Measurements from ENCODE around the gene IGF2. TPM values are rescaled to one million over a fixed set of nuclear protein-coding genes. Genes with fewer than 3 reads are reported as not detected.

Gene IGF2
- total RNA-seq, 1 donor from 2014 or later: 188 TPM

- DNase-seq (ENCODE audit: low read depth) (no peak), FAIRE-seq (no peak)
- H3K9me3 ChIP-seq (ENCODE audit: insufficient read depth, low read depth, low read length): peaks cover 19% of the 10 kb centered on the region
- peaks cover 5% of the 10 kb centered on the region for H3K4me1 ChIP-seq (ENCODE audit: insufficient read depth, low read length)
- Mint-ChIP-seq H3K36me3 (ENCODE audit: low read depth, unreplicated experiment) (peaks cover 4% of the 10 kb centered on the region), H3K4me3 (ENCODE audit: unreplicated experiment) (no peak overlapping the region), H3K27ac (ENCODE audit: unreplicated experiment) (no peak overlapping the region), H3K9me3 (ENCODE audit: unreplicated experiment) (peaks cover 15% of the 10 kb centered on the region), H3K4me1 (ENCODE audit: low read depth, unreplicated experiment) (peaks cover 2% of the 10 kb centered on the region), H3K27me3 (ENCODE audit: low read depth, unreplicated experiment) (peaks cover 26% of the 10 kb centered on the region)
- no peak overlapping the region for H3K4me2 ChIP-seq (ENCODE audit: low read length)
- no peak for TF ChIP-seq CTCF (IDR thresholded peaks at IDR 0.05; ENCODE audit: insufficient read depth, low read depth, low read length)
- TF ChIP-seq EZH2 (IDR thresholded peaks at IDR 0.05; ENCODE audit: insufficient read depth, low read length): no peak
- H3K79me2 ChIP-seq (ENCODE audit: insufficient read depth, low read length): no peaks in the 10 kb centered on the region
- H2AFZ ChIP-seq (ENCODE audit: low read depth, low read length): no peak overlapping the region
- no peaks in the 10 kb centered on the region for H4K20me1 ChIP-seq (ENCODE audit: insufficient read depth, low read length)
- H3K4me3 ChIP-seq (ENCODE audit: insufficient read depth, low read depth, low read length): no peak overlapping the region
- H3K27me3 ChIP-seq (ENCODE audit: insufficient read depth, low read length): no peaks in the 10 kb centered on the region
- H3K9ac ChIP-seq (ENCODE audit: low read length): no peak overlapping the region
- H3K27ac ChIP-seq (ENCODE audit: low read depth, low read length): no peak overlapping the region
- no peaks in the 10 kb centered on the region for H3K36me3 ChIP-seq (ENCODE audit: insufficient read depth, low read length)
Observed at GRCh38 chr11:2088746-2089535, 50.2 kb downstream of the IGF2 start.

- Histone ChIP-seq H2AFZ (ENCODE audit: low read depth, low read length) (no peak overlapping the region), H3K79me2 (ENCODE audit: insufficient read depth, low read length) (no peaks in the 10 kb centered on the region), H3K4me1 (ENCODE audit: insufficient read depth, low read length) (peaks cover 3% of the 10 kb centered on the region), H4K20me1 (ENCODE audit: insufficient read depth, low read length) (no peaks in the 10 kb centered on the region), H3K4me3 (ENCODE audit: insufficient read depth, low read depth, low read length) (no peak overlapping the region), H3K4me2 (ENCODE audit: low read length) (no peak overlapping the region), H3K9me3 (ENCODE audit: insufficient read depth, low read depth, low read length) (peaks cover 19% of the 10 kb centered on the region), H3K36me3 (ENCODE audit: insufficient read depth, low read length) (no peaks in the 10 kb centered on the region), H3K27me3 (ENCODE audit: insufficient read depth, low read length) (no peaks in the 10 kb centered on the region), H3K9ac (ENCODE audit: low read length) (no peak overlapping the region), H3K27ac (ENCODE audit: low read depth, low read length) (no peak overlapping the region)
- no peak overlapping the region for H3K4me3 Mint-ChIP-seq (ENCODE audit: unreplicated experiment)
- peaks cover 2% of the 10 kb centered on the region for H3K36me3 Mint-ChIP-seq (ENCODE audit: low read depth, unreplicated experiment)
- FAIRE-seq (no peak), DNase-seq (ENCODE audit: low read depth) (no peak)
- peaks cover 2% of the 10 kb centered on the region for H3K4me1 Mint-ChIP-seq (ENCODE audit: low read depth, unreplicated experiment)
- TF ChIP-seq CTCF (IDR thresholded peaks at IDR 0.05; ENCODE audit: insufficient read depth, low read depth, low read length) (no peak), EZH2 (IDR thresholded peaks at IDR 0.05; ENCODE audit: insufficient read depth, low read length) (no peak)
- no peak overlapping the region for H3K27ac Mint-ChIP-seq (ENCODE audit: unreplicated experiment)
- peaks cover 15% of the 10 kb centered on the region for H3K9me3 Mint-ChIP-seq (ENCODE audit: unreplicated experiment)
- peaks cover 25% of the 10 kb centered on the region for H3K27me3 Mint-ChIP-seq (ENCODE audit: low read depth, unreplicated experiment)
Observed at GRCh38 chr11:2088284-2088683, 50.9 kb downstream of the IGF2 start.

All from astrocyte (in vitro differentiated cells and primary cell).